ENCODE results near the gene FNIP1.
"Not testable (repeated sequence)": the region's sequence is repeated elsewhere in the genome, so short reads cannot be mapped to it uniquely, and the experiment has no call there.

Gene FNIP1

DNA sequence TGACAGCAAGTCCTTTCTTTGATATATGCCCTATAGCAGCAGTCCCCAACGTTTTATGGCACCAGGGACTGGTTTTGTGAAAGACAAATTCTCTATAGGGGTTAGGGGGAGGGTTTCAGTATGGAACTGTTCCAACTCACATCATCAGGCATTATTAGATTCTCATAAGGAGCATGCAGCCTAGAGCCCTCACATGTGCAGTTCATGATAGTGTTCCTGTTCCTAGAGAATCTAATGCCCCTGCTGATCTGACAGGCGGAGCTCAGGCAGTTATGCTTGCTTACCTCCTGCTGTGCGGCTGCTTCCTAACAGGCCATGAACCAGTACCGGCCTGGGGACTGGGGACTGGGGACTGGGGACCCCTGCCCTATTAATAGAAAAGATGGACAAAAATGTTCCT is 159.1 kb downstream of the FNIP1 start:
- DNase-seq (ENCODE audit: low read depth, low spot score), result no peak

DNA sequence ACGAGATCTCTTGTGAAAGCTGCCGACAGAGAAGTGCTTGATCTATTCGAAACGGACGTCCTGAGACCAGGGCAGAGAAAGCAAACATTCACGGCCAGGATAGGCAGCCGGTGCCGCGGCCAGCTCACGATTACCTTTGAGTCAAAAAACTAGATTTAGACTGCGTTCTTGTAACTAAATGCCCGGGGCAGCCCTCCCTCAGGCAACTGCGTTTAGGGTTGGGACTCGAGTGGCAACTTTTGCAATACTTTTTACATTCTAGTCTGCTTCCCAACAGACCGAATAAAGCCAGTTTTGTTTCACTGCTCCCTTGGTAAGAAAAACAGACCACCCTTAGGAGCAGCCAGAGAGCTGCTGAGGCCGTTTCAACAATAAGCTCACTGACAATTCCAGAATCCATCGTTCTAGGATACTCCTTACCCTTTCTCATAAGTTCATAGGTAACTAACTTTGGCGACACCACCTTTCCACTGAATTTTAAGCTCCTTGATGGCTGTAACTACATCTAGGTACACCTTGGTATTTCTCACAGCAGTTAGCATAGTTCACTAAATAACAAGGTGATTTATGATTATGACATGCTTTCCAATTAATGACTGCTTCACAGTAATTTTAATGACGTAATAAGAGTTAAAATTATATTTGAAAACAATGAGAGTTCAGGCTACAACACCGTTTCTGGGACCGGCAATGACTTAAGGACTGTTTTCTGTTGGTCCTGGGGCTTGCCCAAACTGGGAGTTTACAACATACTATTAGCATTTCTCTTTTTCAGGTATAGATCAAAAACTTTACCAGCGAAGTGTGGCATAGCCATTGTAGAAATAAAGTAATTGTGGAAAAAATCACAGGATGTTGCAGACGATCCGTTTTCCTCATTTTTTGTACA is 160.9 kb downstream of the FNIP1 start:
- no peak for DNase-seq (ENCODE audit: low read depth, low spot score)

DNA sequence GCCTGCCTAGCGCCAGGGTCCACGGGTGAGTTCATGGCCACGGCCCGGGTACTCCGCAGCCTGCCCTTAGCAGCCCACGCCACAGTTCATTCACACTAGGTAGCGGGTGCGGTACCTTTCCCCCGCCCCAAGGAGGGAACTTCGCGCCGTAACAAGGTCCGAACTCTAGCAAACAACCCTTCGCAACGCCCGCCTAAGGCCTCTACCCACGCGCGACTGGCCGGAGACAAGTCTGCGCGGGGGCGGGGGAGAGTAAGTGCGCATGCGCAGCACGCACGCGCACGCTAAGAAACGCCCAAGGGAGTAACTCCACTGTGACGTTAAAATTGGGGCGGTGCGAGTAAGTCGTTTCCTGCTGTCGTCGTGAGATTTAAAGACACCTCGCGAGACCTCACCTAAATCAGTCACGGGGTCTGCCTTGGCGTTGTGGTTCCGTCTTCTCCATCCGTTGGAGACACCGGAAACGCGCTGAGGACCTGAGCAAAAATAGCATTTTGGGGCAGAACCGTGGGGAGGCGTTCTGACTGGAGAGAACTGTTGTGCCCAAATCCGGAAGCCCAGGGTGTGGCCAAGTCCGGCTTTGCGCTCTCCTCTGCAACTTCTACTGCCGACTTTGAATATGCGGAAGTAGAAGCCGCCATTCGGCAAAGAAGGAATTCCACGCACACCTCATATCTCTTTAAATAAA is 161.7 kb downstream of the FNIP1 start, which contains the start of gene RAPGEF6:
RAPGEF6 (minus strand) TSS at position 234 of the 688 bp plus-strand sequence; CDS start at position 35, 199 bp downstream.
- peak; percentile 94 for DNase-seq (ENCODE audit: low read depth, low spot score)

DNA sequence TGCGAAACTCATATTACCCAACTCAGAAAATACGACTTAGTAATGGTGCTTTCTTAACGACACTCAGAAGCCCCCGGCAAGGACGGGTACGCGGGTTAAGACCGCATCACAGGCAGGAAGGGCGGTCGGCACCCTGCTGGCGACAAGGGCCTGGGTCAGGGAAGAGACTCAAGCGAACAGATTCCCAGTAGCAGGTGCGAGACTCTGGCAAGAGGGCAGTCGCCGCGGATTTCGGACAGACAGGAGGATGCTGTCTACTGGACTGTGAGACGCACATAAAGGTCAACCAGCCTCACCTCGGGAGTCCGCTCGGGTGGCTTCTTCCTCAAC is 162.2 kb downstream of the FNIP1 start:
- peak; percentile 13 for DNase-seq (ENCODE audit: low read depth, low spot score)

DNA sequence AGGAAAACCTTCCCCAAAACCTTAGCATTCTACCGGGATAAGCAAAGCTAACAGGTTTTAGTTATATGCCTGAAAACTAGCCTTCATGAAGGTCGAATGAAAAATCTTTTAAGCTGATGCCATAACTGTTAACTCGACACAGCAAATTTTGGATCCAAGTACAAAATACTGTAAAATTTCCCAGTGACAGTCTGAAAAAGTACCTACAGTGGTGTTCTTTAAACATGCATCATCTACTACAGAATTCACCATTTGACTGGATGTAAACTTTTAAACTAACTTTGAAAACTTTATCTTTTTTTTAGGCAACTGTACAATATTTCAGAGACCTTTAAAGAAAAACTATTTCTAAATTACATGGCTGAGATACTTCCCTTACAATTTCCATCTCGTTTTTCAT is 162.6 kb downstream of the FNIP1 start:
- DNase-seq (ENCODE audit: low read depth, low spot score), result no peak

DNA sequence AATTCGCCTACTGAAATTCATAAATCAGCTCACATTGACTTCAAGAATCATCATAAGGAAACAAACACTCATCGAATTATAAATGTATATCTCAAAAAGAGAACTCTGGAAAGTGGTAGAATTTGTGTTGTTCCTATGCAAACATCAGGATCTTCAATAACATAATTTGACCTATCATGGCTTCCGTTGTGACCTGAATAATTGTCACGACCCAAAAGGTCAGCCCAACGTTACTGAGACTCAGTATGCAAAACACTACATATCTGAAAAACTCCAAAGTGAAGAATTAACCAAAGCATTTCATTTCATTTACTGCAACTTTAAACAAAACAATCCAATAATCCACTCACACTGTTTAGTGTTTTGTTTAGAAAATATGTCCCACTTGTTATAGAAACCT is 163.0 kb downstream of the FNIP1 start:
- no peak for DNase-seq (ENCODE audit: low read depth, low spot score)

DNA sequence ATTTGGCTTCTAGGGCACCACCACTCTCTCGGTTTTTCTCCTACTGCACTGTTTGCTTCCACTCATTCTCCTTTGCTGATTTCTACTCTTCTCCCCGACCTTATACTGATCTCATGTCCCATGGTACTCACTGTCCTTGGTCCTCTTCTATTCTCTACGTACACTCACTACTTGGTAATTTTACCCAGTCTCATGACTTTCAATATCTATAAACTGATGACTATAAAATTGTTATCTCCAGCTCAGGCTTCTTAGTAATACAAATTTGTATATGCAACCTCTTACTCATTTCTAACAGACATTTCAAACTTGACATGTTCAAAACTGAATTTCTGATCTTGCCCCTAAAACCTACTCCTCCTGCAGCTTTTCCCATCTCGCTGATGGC is 165.9 kb downstream of the FNIP1 start:
- no peak for DNase-seq (ENCODE audit: low read depth, low spot score)

DNA sequence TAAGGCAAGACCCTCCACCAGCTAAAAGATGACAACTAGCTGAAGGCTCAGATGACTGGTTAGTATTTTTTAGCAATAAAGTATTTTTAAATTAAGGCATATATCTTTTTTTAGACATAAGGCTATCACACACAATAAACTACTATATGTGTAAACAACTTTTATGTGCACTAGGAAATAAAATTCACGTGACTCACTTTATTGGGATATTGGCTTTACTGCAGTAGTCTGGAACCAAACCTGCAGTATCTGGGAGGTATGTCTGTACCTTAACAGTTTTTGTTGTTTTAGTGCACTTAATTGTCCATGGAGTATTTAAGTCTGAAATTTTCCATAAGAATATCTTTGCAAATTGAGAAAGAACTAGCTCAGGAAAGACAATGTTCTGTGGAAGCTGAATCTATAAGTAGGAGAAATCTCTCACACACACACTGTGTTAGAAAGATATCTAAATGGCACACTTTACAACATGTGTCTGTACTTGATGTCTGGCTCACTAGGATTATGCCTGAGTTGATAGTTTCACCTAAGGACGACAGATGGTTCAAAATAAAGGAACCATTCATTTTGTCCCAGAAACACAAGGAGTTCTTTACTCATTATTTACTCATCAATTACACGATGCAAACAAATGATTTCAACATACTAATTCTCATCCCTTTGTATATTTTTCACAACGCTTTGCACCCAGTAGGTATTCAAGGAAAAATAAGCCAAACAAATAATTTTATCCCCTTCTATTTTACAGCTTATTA is 166.4 kb downstream of the FNIP1 start:
- no peak for DNase-seq (ENCODE audit: low read depth, low spot score)

DNA sequence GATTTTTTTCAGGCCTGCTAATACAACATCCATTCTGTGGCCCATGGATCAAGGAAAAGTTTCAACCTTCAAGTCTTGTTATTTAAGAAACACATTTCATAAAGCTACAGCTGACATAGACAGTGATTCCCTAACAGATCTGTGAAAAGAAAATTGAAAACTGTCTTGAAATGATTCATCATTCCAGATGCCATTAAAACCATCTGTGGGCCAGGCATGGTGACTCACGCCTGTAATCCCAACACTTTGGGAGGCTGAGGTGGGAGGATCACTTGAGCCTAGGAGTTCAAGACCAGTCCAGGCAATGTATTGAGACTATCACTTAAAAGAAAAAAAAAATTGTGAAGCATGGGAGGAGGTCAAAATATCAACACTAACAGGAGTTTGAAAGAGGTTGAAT is 167.8 kb downstream of the FNIP1 start:
- no peak for DNase-seq (ENCODE audit: low read depth, low spot score)

DNA sequence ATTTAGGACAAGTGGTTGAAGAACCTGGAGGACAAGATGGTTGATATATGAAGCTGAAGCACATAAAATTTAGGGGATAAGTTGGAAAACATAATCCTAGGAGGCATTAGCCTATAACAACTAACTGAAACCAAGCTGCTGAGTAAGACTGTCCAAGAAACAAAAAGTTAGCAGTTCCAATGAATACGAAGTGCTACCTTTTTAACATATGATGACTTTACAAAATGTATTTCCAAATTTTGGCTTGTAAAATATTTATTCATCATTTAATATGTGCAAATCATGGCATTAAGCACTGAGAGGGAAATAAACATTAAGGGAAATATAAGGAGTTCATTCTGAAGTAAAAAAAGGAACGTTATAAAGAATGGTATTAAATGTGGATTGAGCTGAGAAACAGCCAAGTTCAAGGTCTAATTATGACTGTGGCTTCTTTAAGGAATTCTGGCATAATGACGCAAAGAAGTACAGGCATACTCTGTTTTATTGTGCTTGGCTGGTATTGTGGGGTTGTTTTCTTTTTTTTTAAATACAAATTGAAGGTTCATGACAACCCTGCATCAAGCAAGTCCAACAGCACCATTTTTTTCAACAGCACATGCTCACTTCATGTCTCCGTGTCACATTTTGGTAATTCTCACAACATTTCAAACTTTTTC is 169.5 kb downstream of the FNIP1 start:
- no peak for DNase-seq (ENCODE audit: low read depth, low spot score)

DNA sequence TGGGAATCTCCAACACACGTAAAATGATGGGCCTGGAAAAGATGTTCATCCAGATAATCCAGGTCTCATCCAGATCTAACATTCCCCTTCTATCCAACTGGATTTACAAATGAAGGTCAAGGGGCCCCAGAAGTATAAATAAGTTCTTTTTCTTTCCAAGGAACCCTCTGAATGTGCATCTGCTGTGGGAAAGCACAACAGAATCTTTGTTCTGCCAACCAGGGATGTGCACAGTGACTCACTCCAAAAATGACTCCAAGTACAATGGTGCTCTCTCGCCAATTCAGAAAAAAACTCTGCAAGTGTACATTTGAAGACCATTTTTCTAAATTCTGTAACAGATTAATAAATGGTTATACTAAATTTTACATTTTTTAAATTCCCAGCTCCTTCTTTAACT is 174.2 kb downstream of the FNIP1 start:
- no peak for DNase-seq (ENCODE audit: low read depth, low spot score)

DNA sequence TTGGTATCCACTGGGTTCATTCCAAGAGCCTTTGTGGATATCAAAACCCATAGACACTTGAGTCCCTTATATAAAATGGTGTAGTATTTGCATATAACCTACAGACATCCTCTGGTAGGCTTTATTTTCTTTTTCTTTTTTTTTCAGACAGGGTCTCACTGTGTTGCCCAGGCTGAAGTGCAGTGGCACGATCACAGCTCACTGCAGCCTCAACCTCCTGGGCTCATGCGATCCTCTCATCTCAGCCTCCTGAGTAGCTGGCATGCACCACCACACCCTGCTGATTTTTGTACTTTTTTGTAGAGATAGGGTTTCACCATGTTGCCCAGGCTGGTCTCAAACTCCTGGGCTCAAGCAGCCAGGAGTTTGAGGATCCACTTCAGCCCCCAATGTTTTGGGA is 175.7 kb downstream of the FNIP1 start:
- DNase-seq (ENCODE audit: low read depth, low spot score), result not testable (repeated sequence)

DNA sequence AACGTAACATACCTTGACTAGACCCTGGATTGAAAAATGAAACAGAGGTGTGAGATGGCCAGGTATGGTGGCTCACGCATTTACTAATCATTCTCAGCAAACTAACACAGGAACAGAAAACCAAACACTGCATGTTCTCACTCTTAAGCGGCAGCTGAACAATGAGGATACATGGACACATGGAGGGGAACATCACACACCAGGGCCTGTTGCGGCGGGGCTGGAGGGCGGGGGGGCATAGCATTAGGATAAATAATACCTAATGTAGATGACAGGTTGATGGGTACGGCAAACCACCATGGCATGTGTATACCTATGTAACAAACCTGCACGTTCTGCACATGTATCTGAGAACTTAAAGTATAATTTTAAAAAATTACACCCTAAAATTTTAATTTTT is 177.7 kb downstream of the FNIP1 start:
- DNase-seq (ENCODE audit: low read depth, low spot score), result no peak

DNA sequence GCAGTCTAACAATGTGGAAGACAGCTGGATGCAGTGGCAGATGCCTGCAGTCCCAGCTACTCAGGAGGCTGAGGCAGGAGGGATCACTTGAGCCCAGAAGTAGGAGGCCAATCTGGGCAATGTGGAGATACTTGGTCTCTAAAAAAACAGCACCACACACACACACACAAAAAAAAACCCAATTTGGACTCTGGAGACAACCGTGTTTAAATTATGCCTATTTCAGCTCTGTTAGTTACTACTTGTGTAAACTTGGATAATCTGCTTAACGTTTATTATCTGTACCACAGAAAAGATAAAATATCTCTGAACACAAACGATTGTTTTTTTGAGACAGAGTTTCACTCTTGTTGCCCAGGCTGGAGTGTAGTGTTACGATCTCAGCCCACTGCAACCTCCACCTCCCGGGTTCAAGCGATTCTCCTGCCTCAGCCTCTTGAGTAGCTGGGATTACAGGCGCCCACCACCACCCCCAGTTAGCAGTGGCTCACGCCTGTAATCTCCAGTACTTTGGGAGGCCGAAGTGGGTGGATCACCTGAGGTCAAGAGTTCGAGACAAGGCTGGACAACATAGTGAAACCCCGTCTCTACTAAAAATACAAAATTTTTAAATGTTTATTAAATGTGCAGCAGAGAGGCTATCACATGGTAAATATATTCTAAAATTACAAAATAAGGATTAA is 179.5 kb downstream of the FNIP1 start:
- no peak for DNase-seq (ENCODE audit: low read depth, low spot score)

DNA sequence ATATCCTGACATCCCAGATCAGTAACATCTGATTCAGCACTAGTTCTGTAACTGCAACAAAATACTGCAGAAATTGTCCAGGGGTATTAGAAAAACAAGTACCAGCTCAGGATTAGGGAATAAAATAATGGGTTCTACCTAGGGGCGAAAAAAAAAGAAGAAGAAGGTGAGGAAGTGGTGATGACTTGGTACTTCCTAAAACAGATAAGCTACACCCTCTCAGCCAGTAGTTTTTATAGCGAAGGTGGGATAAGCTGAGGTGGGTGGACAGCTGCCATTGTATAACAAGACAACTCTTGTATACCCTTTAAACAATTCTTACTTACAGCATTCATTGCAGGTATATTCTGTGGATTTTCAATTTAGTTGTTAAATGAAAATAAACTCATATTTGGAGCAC is 180.9 kb downstream of the FNIP1 start:
- DNase-seq (ENCODE audit: low read depth, low spot score), result no peak

DNA sequence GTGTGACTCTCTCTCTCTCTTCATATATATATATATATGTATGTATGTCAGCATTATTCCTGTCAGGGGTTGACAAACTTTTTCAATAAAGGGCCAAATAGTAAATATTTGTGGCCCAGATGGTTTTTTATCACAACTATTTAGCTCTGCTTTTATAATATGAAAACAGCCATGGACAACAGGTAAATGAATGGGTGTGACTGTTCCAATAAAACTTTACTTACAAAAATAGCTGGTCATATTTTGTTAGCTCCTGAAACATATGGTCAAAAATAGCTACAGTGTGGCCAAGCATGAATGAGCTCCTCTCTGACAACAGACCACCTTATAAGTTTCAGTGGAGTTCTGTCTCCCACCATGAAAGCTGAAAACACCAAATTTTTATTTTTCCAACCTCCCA is 183.4 kb downstream of the FNIP1 start:
- DNase-seq (ENCODE audit: low read depth, low spot score), result no peak

DNA sequence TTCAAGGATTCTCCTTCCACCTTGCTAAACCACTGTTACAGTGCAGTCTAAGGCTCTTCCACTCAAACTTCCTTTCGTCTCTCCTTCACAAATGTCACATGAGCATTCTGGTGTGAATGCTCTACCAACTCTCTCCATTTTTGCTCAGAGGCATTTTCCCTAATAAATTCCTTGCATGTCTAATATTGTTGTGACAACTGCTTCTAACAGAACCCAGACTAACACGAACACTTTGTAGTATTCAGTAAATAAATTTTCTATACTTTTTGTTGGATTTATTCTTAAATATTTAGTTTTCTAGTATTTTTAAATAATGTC is 185.8 kb downstream of the FNIP1 start:
- no peak for DNase-seq (ENCODE audit: low read depth, low spot score)

DNA sequence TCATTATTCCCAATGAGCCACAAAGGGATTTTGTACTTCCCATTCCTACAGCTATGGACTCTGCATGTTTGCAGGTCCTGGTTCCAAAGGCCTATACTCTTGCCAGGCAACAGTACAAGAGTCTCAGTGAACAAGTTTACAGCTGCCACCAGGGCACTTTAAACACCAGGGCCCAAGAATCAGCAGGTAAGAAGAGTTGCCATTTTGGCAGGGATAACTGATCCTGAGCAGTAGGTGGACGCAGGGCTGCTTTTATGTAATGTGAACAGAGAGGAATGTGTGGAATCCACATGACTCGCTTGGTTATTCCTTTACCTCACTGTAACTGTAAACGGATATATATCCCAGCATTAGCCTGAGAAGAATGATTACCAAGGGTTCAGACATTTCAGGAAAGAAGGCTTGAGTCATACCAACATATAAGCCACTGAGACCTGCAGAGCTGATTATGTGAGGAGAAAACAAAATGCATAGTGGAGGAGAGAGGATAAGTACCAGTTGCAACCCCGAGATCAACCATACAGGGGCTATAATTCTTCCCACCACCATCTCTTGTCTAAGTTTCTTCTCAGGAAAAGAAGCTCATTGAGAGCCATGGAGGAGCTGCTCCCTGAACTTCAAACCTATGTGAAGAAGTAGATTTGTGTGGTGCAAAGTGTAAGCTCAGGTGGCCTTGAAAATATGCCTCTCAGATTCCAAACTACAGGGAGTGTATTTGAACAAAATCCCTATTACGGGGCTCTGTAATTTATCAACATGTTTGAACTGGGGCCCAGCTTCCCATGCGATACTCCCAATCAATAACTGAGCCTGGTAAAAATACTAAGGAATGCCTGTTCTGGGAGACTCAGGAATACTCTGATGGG is 186.4 kb downstream of the FNIP1 start:
- DNase-seq (ENCODE audit: low read depth, low spot score), result no peak

DNA sequence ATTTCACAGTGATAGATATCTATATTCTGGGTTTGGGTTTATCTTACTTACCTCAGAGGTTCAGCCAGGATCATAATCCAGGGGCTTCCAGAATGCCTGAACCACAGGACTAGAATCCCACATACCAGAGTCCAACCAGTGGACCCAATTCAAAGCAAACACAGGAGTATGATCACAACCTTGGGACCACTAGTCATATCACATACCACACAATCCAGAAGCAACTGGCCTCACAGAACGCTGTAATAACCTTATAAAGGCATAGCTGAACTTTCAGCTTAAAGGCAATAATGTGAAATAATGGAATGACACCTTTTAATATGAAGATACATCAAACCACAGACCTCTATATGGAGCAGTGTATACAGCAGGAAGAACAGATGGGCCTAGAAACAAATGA is 187.0 kb downstream of the FNIP1 start:
- no peak for DNase-seq (ENCODE audit: low read depth, low spot score)

DNA sequence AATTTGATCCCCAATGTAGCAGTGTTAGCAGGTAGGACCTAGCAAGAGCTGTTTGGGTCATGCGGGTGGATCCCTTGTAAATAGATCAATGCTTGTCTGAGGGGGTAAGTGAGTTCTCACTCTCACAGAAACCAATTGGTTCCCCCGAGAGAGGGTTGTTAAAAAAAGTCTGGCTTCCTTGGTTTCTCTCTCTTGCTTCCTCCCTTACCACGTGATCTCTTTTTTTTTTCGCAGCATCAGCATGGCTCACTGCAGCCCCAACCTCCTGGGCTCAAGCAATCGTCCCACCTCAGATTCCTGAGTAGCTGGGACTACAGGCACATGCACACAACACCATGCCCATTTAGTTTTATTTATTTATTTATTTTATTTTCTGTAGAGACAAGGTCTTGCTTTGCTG is 188.2 kb downstream of the FNIP1 start:
- DNase-seq (ENCODE audit: low read depth, low spot score), result no peak
